HG03432 (cell line): ENCODE results near the gene GTF2H2.
"Not testable (repeated sequence)": the region's sequence is repeated elsewhere in the genome, so short reads cannot be mapped to it uniquely, and the experiment has no call there.

Source experiments
- ATAC-seq: cut with Tn5 transposase; IDR thresholded peaks from one replicate; pipeline ENCODE4 v1.9.1; 2021; ENCODE audit warnings: mild to moderate bottlenecking, moderate library complexity; ENCODE audit not compliant: unreplicated experiment

Gene GTF2H2

DNA sequence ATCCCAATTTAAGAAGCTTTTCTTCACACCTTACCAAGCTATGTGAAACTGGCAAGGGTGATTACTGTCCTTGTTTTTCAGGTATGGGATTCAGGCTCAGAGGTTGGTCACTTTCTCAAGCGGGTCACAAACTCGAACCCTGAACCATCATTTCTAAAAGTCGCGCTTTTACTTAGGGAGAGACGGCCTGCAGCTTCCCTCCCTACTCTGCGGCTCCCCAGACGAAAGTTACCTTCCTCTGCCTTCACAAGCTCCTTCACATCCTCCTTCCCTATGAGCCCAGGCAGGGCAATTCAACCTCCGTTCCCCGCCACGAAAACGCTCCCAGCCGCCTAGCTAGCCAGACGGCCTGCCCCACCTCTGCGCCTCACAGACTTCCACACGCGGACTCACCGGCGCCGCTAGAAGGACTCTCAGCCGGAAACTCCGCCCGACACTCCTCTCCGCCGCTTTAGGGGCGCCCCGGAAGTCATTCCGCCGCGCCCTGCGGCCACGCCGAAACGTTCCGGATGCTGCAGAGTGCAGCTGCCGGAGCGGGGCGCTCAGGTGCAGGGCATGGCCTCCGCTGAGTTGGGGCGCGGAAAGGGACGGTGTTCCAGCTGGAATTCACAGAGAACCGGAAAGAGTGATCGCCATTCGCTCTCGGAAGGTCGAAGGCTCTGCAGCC lies at the start of gene GTF2H2:
TSS of gene GTF2H2 (minus strand) at position 415 of the 667 bp plus-strand sequence. CDS start 4,913 bp downstream, outside the sequence.
- ATAC-seq: peak; percentile 97

DNA sequence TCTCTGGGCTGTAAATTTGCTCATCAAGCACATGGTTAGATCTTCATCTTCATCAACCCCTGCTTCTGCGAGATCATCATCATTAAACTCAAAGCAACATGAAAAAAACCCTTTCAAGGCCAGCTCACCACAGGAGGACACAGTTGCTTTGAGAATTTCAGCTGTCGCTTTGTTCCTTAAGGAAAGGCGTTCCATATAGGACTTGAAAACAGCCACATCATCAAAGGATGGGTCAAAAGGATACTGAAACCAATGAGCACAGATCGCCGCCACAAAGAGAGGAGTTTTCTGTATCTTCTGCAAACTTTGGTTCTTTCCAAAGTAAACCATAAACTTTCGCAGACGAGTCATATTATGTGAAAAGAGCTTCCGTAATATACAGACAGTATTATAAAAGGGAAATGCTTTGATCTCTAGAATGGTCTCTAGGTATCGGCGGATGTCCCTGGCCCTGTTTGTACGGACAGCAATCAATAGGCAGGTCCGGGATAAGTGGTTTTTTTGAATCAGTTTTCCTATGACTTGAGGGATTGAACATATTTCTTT lies 42.3 kb upstream of the GTF2H2 start:
- not testable (repeated sequence) for ATAC-seq

DNA sequence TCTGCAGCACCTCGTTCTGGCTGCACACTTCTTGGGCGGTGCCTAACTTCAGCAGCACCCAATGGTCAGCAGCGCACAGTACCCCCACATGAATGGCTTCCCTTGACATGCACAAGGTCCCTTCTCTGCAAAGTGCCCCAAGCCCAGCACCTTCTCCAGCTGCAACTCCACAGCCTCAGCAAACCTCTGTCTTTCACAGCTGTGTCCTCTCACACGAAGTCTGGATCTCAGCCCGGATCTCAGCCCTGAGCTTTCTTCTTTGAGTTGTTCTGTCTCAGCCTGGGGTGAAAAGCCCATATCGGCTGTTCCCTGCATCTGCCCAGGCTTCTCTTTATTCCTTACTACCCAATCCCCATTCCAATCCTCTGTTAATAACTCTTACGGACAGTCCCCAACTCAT lies 32.5 kb upstream of the GTF2H2 start:
- not testable (repeated sequence) for ATAC-seq

DNA sequence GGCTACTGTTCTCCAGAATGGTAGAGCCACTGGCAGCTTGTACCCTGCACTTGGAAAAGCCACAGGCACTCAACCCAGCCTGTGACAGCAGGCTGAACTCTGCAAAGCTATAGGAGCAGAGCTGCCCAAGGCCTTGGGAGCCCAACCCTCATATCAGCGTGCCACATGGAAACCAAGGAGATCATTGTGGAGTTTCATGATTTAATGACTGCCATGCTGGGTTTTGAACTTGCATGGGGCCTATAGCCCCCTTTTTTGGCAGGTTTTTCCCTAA lies 30.4 kb upstream of the GTF2H2 start:
- ATAC-seq: not testable (repeated sequence)

DNA sequence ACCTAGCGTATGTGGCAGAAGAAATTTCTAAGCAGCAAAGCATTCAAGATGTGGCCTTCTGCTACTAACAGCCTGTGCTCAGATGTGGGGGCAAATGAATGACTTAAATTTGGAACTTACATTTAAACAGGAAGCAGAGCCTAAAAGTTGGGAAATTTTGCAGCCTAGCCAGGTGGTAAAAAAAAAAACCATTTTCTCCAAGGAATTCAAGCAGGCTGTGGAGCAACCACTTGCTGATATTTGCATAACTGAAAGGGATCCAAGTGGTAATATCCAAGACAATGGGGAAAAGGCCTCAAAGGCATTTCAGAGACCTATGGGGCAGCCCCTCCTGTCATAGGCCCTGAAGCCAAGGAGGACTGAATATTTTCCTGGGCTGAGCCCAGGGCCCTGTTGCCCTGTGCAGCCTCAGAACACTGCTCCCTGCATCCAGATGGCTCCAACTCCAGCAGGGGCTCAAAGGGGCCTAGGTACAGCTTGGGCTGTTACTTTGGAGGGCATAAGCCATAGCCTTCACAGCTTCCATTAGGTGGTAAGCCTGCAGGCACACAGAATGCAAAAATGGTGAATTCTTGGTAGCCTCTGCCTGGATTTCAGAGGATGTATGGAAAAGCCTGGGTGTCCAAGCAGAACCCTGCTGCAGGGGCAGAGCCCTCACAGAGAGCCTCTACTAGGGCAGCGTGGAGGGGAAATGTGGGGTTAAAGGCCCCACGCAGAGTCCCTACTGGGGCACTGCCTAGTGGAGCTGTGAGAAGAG lies 29.9 kb upstream of the GTF2H2 start:
- ATAC-seq: not testable (repeated sequence)

DNA sequence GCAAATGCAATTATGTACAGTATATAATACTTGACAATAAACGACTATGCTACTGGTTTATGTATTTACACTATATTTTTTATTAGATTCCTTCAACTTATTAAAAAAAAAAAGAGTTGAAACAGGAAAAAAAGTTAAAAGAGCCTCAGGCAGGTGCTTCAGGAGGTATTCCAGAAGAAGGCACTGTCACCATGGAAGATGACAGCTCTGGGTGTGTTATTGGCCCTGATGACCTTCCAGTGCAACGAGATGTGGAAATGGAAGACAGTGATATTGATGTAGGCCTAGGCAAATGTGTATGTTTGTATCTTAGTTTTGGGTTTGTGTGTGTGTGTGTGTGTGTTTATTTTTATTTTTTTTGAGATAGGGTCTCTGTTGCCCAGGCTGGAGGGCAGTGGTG lies 22.3 kb upstream of the GTF2H2 start:
- ATAC-seq: not testable (repeated sequence)

DNA sequence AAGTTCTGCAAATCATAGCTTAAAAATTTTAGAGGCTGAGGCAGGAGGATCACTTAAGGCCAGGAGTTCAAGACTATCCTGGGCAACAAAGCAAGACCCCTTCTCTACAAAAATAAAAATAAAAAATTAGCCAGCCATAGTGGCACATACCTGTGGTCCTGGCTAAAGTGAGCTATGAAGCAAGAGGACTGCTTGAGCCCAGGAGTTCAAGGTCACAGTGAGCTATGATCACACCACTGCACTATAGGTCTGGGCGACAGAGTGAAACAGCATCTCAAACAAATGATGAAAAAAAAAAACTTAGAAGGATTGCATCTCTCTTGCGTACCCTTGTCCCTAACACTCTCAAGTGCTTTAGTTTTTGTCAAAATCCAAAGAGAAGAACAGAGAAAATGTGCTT lies 21.3 kb upstream of the GTF2H2 start:
- not testable (repeated sequence) for ATAC-seq

DNA sequence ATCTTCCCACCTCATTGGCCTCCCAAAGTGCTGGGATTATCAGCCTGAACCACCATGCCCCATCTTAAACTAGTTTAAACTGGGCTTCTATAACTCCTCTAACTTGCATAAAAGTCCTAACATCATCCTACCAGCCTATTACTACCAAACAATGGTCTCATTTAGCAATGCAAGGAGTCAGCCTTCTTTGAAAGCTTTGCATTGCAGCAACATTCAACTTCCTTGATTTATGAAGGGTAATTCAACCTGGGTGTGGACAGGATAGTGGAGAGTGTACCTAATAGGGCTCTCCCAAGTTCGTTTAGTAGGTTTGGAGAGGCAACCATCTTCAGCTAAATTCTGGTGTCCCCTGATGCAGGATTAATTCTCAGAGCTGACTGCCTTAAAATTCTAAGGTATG lies 18.7 kb upstream of the GTF2H2 start:
- ATAC-seq: not testable (repeated sequence)

DNA sequence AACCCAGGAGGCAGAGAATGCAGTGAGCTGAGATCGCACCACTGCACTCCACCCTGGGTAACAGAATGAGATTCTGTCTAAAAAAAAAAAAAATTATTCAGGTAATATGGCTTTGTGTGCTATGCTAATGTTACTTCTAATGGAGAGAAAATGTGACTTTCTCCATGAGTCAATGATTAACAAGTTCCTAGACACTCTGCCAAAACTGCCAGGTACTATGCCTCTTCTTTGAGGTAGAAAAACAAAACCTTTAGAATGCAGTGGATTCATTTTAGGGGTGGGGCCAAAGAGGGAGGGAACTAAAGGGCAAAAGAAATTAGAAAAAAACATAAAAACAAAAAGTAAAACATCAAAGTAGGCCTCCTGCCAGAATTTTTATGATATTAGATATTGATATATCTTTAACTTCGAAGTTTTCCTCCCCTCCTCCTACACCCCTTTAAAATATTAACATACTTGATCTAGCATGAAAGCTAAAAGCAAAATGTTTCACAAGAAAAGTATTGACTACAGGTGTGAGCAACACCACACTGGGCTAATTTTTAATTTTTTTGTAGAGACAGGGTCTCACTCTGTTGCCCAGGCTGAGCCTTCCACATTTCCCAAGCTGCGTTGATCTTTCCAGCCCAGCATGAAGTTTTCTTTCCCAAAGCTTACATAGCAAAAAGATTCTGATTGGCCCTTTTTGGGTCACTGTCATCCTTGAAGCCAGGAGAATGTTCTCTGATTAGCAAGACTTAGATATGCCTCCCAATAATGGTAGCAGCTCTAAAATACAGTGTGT lies 17.0 kb upstream of the GTF2H2 start:
- not testable (repeated sequence) for ATAC-seq

DNA sequence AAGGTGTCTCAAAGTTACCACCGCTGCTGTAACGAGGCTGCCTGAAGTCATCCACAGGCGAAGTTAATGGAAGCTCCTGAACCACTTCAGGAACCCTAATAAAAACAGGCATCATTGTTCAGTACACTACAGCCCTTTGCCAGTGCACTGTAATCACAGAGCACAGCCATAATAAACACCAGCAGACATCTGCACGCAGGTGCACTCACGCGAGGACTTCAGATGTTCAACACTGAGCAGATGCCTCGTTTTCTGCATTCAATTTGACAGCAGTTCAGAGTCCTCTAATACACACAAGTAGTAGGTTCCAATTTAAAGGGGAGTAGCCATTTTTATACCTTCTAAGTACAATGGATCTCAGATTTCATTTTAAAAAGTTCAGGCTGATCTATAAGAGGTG lies 15.4 kb upstream of the GTF2H2 start:
- not testable (repeated sequence) for ATAC-seq

DNA sequence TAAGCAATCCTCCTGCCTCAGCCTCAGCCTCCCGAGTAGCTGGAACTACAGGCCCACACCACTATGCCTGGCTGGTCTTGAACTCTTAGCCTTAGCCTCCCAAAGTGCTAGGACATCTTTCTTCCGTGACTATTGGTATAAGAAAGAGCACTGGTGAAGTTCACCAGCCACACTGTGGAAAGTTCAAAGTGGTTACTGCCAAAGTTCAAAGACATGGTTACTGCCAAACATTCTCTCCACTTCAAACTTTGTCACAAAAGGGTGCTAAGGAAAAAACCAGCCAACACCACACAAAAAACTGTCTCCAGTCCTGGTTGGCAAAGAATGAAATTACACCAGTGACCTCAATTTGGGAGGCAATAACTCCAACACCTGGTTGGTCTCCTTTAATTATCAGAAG lies 14.9 kb upstream of the GTF2H2 start:
- not testable (repeated sequence) for ATAC-seq

DNA sequence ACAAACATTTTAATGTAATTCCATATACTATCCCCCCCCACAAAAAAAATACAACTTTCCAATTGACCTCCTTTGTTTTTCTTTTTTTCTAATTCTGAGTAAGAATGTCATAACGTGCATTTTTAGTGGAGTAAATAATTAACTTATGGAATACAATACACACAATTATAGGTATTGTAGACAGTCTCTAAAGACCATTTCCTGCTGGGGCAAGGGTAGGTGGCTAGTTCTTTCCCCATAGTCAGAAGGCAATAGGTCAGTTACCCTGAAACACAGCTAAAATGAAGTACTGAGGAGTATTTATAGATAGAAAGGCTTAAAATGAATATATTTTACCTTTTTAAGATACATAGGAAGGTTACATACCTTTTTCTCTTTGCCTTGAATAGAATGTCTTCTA lies 6.2 kb downstream of the GTF2H2 start:
- ATAC-seq: not testable (repeated sequence)

DNA sequence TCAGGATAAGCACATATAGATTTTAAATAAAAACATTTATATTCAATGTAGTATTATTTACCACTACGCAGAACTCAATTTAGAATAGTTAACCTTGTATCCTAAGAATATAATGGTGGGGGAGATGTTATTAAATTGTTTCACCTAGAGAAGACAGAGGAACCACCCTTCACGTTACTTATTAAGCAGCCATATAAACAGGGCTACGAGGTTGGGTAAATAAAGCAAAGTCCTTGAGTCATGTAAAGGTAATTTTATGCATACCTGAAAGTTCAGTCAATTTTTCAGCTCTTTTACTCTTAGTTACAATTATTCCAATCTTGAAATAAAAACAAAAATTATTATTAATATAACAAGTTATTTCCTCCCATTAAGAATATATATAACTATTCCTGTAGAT lies 8.1 kb downstream of the GTF2H2 start:
- not testable (repeated sequence) for ATAC-seq

DNA sequence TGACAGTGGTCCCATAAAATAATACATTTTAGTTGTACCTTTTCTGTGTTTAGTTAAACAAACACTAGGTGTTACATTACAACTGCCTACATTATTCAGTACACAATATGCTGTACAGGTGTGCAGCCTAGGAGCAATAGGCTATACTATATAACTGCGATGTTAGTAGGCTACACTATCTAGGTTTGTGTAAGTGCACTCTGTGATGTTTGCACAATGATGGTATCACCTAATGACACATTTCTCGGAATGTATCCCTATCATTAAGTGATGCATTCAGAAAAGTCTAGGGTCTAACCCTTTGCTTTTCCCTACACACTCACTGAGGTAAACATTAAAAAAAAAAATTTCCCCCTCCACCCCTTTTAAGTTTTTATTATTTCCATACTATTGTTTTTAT lies 22.7 kb downstream of the GTF2H2 start:
- ATAC-seq: not testable (repeated sequence)

DNA sequence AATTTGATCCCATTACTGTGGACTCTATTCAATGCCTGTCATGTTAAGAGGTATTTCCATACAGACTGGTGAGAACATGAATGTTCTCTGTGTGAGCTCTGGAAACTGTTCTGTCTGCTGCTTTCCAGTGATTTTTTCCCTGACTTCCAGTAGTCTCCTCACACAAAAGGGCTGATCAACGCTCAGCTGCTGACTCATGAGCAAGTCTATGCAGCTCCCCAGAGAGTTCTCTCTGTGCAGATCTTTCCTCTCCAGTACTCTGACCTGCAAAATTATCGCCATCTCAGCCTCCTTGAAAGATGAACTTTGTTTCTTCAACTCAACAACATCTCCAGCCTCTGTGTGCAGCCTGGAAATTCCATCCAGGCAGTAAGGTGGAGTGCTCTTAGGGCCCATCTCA lies 23.3 kb downstream of the GTF2H2 start:
- not testable (repeated sequence) for ATAC-seq

DNA sequence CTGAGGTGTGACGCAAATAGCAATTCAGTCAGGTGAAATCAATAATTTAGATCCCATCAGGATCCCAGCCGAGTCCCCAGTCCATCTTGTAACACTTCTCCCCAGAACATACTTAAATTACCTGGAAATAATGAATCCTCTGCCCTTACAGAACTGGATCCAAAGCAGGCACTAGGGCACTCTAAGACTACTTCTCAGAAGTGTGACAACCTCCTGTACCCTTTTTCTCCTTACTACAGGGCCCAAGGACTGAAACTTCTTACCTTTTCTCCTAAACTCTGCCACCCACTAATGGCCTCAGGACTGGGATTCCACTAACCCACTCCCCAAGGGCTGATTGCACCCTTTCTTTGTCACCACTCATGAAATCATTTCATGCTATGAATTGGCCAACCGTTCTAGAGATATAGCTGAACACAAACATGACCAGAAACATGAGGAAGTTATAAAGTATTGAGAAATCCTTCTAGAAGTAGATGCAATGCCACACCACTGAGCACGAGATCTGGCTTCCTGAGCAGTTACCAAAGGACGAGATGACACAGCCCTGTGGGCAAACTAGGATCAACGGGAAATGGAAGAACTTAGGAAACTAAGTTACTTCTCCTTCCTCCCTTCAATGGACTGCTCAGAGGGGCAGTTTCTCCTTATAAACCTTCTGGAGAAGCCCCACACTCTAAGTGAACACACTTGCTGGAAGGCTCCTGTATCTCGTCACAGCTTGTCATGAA lies 36.3 kb downstream of the GTF2H2 start:
- ATAC-seq: not testable (repeated sequence)

DNA sequence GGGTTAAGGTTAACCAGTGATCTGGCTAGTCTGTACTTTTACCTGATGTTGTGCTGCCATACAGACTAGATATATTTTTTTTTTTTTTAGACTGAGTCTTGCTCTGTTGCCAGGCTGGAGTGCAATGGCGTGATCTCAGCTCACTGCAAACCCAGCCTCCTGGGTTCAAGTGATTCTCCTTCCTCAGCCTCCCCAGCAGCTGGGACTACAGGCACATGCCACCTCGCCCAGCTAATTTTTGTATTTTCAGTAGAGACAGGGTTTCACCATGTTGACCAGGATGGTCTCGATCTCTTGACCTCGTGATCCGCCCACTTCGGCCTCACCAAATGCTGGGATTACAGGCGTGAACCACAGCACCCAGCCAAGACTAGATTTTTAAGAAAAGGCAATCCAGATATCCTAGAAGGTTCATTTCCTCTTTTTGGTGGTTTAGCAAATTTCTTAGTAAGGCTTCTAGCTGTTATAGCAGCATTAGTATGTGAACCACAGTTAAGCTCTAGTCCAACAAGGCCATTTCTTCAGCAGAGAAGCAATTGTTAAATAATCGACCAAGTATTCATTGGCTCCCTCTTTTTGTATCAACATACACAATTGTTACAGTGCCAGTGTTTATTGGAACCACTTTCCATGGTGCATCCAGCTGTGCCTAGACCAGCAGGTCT lies 42.1 kb downstream of the GTF2H2 start, which contains the start of gene NAIP:
TSS of gene NAIP (minus strand) at position 51 of the 665 bp plus-strand sequence. CDS start 12,424 bp downstream, outside the sequence.
- not testable (repeated sequence) for ATAC-seq

DNA sequence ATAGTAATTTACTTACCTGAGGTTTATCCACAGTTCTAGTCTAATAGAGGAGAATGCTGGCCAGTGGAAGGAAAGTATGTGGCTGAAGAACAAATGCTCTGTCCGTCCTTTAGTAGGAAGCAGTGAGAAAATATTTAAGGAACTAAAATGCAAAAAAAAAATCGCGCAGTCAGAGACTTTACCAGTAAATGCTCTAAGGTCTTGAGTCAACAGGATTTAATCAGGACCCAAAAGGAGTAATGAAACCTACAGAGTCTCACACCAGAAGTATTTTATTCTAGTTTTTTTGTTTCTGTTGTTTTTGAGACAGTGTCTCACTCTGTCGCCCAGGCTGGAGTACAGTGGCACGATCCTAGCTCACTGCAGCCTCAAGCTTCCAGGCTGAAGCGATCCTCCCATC lies 46.8 kb downstream of the GTF2H2 start:
- ATAC-seq: not testable (repeated sequence)

DNA sequence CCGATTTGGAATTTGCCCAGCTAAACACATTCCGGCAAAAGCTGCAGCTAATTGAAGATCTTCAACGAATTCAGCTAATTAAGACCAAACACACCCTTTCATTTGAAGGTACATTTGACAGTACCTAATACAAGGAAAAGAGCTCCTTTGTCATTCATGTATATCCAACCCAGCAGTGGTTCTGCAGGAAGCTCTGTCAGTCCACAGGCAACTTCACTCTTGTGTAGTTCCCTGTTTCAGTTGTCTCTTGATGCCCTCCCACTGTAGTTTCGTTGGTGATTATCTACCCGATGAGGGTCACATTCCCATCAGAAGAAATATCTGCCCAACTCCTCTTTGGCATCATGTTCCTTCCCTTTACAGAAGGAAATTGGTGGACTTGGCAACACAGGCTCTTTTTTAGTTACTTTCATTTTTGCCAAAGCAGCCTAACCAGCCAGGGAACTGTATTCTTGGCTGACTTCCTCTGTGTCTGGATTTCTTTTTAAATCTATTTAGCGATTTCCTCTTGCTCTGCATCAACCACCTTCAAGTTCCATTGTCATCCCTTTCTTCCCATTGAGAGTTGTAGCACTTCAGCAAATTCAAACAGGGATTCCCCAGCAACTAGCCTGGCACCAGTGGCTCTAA lies 49.0 kb downstream of the GTF2H2 start:
- ATAC-seq: not testable (repeated sequence)

DNA sequence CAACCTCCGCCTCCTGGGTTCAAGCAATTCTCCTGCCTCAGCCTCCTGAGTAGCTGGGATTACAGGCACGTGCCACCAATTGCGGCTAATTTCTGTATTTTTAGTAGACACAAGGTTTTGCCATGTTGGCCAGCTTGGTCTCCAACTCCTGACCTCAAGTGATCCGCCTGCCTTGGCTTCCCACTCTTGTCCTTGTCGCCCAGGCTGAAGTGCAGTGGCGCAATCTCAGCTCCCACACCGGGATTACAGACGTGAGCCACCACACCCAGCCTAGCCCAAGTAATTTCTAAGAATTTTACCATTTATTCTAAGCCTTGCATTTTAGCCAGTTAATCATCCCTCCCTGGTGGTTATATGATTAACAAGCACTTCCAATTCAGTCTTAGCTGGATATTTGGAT lies 53.3 kb downstream of the GTF2H2 start:
- ATAC-seq: no peak
